OCI-M2 (cell line): ENCODE results near the gene PAQR4.

Experiments used
- DNase-seq: peaks from one replicate; lab custom pipeline; 2025; ENCODE audit not compliant: unreplicated experiment; lab: John Stamatoyannopoulos, UW

PAQR4 gene

DNA sequence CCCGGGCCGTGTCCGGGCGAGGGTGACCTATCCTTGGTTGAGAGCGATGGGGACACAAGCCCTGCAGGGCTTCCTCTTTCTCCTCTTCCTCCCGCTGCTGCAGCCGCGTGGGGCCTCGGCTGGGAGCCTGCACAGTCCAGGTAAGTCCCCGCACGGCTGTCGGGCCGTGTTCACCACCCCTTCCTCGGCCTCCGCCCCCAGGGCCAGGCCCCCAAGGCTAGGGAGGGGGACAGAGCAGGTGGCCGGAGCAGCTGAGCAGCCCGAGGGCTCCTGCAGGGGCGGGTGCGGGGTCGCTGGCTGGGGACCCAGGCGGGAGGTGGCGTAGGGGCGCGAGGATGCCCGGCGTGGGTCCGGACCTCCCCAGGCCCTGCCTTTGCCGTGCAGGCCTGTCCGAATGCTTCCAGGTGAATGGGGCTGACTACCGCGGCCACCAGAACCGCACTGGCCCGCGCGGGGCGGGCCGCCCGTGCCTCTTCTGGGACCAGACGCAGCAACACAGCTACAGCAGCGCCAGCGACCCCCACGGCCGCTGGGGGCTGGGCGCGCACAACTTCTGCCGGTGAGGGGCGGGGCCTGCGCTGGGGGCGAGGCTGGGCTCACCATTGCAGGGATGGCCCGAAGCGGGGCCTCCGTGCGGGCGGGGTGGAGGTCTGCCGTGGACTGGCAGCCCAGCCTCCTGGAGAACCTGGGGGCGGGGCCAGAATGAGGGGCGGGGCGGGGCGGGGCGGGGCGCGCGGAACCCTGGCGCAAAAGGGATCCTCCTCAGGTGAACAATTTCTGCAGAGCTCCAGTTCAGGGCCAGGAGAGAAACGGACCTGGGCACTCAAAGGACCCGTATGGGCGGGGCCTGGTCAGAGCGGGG, 4.4 kb upstream of the PAQR4 start:
- no peak for DNase-seq

- no peak for DNase-seq
Measured at GRCh38 chr16:2966043-2966807, 2.9 kb upstream of the PAQR4 start.

- DNase-seq: no peak
Measured at GRCh38 chr16:2966808-2967191, 2.3 kb upstream of the PAQR4 start.

- DNase-seq: no peak
Measured at GRCh38 chr16:2967211-2967631, 1.9 kb upstream of the PAQR4 start.

DNA sequence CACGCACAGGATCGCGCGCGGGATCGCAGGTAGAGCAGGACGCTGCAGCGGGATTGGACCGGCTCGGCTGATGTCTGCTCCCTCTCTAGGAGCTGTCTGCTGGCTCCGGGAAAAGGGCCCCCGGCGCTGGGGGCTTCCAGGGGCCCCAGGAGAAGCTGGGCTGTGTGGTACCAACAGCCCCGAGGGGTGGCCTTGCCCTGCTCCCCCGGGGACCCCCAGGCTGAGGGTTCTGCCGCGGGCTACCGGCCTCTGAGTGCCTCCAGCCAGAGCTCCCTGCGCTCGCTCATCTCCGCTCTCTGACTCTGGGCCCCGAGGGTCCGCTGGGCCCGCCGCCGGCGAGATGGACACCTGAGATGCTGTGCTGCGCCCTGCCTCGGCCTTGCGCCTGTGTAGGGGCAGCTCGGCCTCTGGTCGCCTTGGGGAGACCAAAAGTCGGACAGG, 1.4 kb upstream of the PAQR4 start:
- DNase-seq: no peak

DNA sequence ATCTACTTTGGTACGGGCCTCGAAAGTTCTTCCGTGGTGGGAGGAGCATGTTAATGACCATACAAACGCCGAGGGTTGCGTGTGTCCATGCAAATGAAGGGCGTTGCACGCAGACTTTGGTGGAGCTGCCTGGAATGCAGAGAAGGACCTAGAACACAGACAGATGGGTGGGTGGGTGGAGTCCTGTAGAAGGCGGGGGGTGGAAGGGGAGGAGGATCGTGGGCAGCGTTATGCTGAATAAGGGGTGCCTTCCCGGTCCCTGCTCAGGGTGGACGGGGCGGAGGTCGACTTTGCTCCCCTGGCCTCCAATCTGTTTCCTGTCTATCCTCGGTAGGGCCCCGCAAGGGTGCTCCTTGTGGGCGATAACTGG, 795 bp upstream of the PAQR4 start:
- no peak for DNase-seq

DNA sequence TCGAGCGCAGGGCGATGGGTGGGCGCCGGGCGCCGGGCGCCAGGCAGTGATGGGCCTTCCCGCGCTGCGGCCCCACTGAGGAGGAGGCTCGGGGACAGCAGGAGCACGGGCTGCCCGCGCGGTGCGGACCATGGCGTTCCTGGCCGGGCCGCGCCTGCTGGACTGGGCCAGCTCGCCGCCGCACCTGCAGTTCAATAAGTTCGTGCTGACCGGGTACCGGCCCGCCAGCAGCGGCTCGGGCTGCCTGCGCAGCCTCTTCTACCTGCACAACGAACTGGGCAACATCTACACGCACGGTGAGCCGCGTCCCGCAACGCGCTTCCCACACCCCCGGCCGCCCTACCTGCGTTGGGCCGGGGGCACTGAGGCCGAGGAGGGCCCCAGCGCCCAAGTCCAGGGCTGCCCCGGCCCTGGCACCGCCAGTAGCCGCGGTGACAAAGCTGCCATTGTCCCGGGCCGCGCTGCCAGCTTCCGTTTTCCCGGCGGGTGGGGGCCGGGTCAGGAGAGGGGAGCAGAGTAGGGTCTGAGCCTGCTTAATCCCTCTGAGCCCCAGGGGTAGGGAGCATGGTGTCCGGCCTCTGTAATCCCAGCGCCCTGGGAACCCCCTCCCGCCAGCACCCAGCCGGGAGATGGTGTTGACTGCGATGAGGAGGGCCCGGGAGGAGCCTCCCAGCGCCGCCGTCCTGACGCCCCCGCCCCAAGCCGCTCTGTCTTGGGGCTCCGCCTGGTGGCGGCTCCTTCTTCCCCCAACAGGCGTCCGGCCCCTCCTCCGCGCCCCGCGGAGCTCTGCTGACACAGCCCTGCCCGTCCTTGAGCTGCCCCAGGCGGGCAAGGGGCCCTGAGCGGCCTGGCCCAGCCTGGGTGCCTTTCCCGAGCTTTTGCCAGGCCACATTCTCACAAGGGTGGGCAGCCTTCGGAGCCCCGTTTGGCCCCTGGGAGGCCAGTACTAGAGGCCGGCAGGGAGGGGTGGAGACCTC, 685 bp downstream of the PAQR4 start:
- DNase-seq: peak; percentile 22

DNA sequence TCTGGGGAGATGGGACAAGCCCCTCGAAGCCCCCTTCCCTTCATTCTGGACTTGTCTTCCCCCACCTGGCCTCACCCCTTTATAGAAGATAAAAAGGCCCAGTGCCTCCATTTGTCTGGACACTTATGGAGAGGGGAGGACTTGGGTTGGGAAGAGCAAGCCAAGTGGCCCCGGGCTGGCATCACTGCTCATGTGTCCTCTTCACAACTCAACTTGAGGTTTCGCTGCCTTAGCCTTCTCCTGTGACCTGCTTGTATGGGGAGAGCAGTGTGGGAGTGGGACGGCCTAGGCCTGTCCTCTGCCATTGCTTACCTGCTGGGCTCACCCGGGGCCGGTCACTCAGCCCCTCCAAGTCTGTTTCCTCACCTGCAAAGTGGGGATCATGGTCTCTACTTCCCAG, 1.4 kb downstream of the PAQR4 start:
- DNase-seq: no peak

- DNase-seq: no peak
Measured at GRCh38 chr16:2971134-2971984, 2.2 kb downstream of the PAQR4 start.

GRCh38 chr16:2971985-2972784, 3.0 kb downstream of the PAQR4 start:
- DNase-seq: no peak

DNA sequence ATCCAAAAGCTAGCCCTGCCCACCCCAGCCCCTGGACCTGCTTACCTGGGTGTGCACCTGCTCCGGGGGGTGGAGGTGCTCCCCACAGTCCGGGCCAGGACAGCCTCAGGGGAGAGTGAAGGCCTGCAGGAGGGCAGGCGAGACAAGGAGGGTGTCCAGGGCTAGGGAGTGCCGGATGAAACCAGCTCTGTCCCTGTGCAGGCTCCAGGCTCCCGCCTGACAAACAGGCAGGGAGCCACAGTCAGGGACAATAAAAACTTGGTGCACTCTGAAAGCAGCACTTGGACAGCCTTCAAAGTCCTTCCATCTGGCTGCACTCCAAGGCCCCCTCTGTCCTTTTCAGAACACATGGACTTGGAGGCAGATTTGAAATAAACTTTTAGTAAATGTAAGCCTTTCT, 3.9 kb downstream of the PAQR4 start:
- DNase-seq: no peak

GRCh38 chr16:2973605-2974318, 4.6 kb downstream of the PAQR4 start:
- no peak for DNase-seq

DNA sequence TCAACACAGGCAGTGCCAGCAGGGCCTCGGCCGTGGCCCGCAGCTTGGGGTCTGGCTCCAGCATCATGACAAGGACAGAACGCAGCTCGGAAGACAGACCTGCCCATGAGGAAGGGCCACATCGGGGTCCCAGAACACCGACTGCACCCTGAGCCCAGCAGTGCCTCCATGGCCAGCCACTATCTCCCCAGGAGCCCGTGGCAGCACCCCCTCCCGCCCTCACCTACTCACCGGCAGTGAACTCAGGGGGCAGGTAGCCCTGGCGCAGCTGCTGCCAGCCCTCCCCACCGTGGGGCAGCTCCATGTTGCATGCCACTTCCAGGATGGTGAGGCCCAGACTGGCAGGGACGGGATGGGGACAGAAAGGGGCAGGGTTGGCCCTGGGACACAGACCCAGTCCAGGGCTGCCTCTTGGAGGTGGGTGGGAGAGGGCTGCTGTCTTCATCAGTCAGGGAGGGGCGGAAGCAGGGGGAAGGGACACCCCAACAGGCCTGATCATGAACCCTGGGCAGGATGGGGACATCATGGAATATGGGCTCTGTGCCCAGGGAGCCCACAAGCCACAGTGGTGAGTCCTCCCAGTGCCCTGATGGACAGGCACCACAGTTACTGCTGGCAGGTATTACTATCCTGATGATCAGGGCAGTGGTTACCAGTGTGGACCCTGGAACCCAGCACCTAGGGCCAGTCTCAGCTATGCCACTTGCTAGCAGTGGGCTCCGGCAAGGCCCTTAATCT, 5.3 kb downstream of the PAQR4 start:
- DNase-seq: no peak

GRCh38 chr16:2975161-2975795, 6.1 kb downstream of the PAQR4 start:
- DNase-seq: no peak

DNA sequence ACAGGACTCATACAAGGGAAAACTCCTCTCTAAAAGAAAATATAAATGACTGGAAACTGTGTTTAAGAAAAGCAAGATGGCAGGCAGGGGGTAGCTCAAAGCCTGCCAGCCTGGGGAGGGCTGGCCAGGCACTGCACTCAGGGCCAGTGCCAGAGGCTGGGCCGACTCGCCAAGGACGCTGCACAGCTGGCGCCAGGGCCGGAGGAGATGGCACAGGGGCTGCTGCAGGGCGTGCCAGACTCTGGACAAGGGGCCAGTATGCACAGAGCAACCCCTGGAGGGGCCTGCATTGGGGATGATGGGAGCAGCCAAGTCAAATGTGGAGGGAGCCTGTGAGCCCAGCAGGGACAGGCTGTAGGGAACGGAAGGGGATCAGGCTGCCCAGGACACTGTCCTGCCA, 7.1 kb downstream of the PAQR4 start:
- no peak for DNase-seq

DNA sequence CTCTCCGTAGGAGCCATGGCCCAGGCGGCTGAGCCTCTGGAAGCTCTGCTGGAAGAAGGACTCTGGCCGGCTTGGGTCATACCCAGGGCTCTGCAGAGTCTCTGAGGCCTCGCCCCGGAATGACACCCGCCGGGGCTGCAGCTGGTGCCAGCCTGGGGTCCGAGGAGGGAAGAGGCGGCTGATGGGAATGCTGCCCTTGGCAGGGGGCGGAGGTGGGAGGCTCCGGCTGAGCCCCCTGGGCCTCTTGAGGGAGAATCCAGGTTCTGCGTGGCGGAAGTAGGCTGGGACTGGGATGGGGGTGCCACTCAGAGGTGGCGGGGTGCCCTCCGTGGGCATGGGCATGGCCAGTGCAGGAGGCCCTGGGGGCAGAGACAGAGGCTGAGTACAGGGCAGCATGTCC, 7.5 kb downstream of the PAQR4 start:
- DNase-seq: no peak

DNA sequence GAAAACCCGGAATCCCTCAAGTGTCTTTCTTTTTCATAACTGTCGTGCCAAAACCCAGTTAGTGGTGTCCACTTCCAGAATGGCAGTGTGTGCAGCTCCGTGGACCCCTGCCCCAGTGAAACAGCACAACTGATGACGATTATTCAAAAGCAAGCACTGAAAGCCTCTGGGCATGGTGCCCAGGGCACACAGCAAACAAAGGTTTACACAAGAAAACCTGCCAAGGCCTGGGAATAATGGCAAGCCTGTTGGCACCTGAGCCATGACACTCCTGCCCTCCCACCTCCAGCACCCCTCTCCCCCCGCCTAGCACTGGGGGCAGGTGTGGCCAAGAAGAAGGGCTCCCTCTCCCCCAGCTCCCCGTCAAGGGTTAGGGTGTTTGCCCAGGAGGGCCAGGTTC, 8.3 kb downstream of the PAQR4 start:
- no peak for DNase-seq
